GM20000 (cell line): ENCODE measurements around the gene CASKIN2.

ENCODE experiments used
- DNase-seq: peaks from one replicate; pipeline ENCODE4 v3.0.0; 2012; ENCODE audit warnings: low spot score
- TF ChIP-seq, protein P1 (sequence below): IDR thresholded peaks from 2 replicates; pipeline ENCODE4 v1.5.1; 2012; ENCODE audit warnings: mild to moderate bottlenecking, control low read depth; ENCODE audit errors: extremely low read depth, missing control alignments

CASKIN2 gene, protein sequence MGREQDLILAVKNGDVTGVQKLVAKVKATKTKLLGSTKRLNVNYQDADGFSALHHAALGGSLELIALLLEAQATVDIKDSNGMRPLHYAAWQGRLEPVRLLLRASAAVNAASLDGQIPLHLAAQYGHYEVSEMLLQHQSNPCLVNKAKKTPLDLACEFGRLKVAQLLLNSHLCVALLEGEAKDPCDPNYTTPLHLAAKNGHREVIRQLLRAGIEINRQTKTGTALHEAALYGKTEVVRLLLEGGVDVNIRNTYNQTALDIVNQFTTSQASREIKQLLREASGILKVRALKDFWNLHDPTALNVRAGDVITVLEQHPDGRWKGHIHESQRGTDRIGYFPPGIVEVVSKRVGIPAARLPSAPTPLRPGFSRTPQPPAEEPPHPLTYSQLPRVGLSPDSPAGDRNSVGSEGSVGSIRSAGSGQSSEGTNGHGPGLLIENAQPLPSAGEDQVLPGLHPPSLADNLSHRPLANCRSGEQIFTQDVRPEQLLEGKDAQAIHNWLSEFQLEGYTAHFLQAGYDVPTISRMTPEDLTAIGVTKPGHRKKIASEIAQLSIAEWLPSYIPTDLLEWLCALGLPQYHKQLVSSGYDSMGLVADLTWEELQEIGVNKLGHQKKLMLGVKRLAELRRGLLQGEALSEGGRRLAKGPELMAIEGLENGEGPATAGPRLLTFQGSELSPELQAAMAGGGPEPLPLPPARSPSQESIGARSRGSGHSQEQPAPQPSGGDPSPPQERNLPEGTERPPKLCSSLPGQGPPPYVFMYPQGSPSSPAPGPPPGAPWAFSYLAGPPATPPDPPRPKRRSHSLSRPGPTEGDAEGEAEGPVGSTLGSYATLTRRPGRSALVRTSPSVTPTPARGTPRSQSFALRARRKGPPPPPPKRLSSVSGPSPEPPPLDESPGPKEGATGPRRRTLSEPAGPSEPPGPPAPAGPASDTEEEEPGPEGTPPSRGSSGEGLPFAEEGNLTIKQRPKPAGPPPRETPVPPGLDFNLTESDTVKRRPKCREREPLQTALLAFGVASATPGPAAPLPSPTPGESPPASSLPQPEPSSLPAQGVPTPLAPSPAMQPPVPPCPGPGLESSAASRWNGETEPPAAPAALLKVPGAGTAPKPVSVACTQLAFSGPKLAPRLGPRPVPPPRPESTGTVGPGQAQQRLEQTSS (N-terminal part only)

DNA sequence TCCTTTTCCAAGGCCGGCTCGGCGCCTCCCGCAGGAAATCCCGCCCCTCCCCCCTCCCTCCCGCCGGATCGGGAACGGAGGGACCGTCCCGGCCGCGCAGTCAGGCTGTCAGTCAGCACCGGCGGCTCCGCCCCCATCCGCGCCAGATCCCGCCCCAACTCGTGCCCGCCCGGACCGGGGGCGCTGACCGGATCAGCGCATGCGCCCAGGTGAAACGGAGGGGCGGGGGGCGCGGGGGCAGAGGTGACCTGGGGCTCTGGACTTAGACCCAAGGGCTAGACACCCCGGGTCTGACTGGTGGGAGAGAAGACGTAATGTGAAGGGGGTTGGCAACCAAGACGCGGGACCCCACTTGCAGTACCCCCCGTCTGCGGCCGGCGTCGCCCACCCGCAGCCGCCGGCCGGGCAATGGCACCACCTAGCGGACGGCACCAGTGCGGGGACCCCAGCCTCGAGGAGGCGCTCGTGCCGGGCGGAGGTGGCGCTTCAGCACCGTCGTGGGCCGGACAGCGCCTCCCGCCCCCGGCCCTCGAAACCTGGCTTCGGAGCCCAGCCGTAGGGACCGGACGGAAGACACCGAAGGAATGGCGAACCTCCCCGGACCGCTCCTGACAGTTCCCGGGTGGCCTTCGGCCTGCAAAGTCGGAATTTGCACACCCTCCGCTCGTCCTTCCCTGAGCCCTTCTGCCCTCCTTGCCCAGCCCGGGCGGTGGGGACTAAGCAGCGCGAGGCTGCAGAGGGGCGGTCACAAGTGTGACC, at the start of gene CASKIN2:
Gene CASKIN2, minus strand, starts transcription at position 42 of the 759 bp plus-strand sequence. CDS start 1,733 bp downstream, outside the sequence.
- TF ChIP-seq, protein P1, sequence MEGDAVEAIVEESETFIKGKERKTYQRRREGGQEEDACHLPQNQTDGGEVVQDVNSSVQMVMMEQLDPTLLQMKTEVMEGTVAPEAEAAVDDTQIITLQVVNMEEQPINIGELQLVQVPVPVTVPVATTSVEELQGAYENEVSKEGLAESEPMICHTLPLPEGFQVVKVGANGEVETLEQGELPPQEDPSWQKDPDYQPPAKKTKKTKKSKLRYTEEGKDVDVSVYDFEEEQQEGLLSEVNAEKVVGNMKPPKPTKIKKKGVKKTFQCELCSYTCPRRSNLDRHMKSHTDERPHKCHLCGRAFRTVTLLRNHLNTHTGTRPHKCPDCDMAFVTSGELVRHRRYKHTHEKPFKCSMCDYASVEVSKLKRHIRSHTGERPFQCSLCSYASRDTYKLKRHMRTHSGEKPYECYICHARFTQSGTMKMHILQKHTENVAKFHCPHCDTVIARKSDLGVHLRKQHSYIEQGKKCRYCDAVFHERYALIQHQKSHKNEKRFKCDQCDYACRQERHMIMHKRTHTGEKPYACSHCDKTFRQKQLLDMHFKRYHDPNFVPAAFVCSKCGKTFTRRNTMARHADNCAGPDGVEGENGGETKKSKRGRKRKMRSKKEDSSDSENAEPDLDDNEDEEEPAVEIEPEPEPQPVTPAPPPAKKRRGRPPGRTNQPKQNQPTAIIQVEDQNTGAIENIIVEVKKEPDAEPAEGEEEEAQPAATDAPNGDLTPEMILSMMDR = peak; percentile 94
- DNase-seq = peak; percentile 97

DNA sequence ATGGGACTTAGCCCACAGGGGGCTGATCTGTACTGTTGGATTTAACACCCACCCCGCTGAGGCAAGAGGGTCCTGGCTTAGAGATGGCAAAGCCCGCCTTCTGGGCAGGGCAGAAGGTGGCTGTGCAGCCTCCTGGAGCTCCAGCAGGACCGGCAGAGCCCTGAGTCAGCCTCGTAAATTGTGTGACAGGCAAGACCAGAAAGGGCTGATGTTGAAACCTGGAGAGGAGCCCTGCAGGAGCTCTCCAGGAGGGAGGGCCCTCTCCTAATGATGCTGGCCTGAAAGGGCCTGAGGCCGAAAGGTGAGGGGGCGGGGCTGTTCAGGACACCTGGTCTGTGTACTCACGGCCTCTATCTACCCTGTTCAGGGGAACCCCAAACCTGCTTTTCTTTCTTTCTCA, 49.7 kb upstream of the CASKIN2 start:
- DNase-seq = no peak
- TF ChIP-seq, protein P1 = no peak

DNA sequence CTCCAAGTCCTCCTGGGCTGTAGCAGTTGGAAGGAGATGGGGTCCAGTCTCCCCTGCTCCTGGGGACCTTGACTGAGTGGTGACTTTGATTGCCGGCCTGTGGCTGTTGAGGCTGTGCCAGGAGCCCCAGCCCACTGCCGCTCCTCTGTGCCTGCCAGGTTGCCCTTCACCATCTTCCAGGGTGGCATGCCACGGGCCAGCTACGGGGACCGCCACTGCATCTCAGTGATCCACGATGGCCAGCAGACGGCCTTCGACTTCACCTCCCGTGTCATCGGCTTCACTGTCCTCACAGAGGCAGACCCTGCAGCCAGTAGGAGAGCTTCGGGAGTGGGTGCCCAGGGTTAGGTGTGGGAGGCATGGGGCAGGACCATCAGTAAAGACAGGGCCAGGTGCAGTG, 48.9 kb upstream of the CASKIN2 start:
- TF ChIP-seq, protein P1 = no peak
- DNase-seq = no peak

DNA sequence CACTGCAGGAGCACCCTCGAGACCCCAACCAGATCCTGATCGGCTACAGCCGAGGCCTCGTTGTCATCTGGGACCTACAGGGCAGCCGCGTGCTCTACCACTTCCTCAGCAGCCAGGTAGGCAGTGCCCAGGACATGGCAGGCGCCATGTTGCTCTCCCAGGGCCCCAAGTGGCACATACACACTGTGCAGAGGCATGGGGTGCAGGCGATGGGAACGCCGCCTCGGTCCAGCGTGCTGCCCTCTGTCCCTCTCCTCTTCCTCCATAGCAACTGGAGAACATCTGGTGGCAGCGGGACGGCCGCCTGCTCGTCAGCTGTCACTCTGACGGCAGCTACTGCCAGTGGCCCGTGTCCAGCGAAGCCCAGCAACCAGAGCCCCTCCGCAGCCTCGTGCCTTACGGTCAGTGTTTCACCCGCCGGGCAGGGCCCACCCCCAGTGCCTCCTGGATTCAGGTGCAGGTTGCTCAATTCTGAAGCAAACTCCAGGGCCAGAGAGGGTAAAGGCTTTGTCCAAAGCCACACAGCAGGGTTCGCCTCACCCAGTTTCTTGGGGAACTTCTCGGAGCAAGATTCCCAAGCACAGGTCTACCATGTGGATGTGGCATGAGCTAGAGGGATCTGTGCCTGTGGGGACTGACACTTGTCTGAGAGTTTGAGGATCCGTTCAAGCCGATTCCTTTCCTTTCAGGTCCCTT, 47.9 kb upstream of the CASKIN2 start:
- TF ChIP-seq, protein P1 = no peak
- DNase-seq = no peak

DNA sequence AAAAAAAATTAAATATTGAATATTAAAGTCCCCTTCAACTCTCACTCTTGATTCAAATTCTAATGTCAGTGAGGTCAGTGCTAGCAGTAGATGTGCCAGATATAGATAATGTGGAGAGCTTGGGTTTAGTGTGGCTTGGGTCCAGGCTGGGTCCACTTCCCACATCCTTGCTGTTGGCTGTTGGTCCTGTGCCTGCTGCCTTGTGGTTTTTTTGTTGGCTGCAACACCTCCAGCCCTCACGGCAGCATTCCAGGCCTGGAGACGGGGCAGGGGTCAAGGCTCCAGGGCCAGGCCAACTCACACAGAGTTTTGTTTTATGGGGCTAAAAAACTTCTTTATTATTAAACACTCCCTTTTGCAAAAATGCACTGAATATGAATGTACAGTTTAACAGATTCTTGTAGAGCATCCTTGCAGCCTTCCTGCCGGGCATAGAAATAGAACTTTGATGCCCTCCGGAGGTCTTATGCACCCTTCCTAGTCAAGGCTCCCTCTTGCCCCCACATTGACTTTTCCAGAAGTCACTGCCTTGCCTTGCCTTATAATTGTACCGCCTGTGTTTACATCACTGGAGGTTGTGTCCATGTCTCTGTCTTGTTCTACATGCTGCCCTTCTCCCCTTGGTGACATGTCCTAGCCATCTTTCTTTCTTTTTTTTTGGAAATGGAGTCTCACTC, 46.7 kb upstream of the CASKIN2 start:
- no peak for DNase-seq
- TF ChIP-seq, protein P1 = no peak

DNA sequence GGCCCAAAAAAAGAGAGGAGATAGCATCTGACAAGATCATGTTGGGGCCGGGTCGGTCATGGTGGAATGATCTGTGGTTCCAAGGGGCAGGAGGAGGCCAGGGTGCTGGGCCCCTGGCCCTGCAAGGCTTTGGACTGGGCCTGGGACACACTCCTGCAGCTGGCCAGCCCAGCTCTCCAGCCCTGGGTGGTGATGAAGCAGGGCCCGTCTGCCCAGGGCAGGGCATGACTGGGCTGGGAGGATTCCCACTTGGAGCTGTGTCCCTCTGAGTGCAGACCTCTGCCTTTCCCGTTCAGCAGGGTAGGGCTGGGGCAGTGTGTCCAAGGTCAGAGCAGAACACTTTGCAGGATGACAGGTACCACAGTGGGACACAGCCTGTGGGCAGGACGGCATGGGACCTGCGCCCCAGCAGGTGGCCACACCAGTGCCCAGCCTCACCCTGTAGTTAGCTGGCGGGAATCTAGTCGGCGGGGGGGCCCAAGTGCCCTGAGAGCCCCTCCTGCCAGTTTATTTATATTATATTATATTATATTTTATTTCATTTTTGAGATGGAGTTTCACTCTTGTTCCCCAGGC, 44.7 kb upstream of the CASKIN2 start:
- TF ChIP-seq, protein P1 = no peak

More for the DNA sequence above, 44.7 kb upstream of the CASKIN2 start:
- no peak for DNase-seq
